GM18517 (cell line): ENCODE results near the gene FGF10.

Source experiments
- ATAC-seq: cut with Tn5 transposase; IDR thresholded peaks from one replicate; pipeline ENCODE4 v1.9.1; 2021; ENCODE audit warnings: mild to moderate bottlenecking, moderate library complexity; ENCODE audit not compliant: unreplicated experiment

Gene FGF10

DNA sequence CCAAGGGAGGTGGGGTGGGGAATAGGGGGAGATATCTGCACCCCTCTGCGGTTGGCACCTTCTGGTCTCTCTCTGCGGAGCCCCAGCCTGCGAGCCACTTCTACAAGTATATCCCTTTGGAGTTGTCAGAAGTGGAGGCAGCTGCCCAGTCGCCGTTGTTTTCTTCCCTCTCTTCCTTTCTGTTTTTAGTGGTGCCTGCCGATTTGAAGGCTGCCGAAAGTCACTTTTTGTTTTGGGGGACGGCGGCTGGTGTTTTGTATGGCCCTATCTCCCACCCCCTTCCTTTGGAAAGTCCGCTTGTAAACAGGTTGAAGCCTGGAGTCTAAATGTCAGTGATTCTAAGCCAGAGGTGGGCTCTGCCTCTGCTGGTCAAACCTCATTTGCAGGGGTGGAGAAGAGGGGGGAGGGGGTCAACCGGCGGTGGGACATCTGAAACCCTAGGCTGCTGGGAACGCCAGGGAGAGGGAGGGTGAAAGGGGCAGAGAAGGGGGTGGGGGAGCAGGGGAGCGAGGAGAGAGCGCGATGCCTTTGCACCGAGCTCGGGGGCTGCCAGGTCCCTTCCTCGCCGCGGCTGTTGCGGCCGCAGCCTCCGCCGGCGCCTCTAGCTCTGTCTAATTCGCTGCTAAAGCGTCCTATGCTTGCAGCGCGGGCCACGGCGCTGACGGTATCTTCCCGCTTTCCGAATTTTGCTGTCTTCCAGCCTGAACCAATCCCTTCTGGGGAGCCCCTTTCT lies at the start of gene FGF10:
Gene FGF10 (minus strand): TSS at position 331 of the 733 bp plus-strand sequence. CDS start 738 bp downstream, outside the sequence.
- no peak for ATAC-seq

DNA sequence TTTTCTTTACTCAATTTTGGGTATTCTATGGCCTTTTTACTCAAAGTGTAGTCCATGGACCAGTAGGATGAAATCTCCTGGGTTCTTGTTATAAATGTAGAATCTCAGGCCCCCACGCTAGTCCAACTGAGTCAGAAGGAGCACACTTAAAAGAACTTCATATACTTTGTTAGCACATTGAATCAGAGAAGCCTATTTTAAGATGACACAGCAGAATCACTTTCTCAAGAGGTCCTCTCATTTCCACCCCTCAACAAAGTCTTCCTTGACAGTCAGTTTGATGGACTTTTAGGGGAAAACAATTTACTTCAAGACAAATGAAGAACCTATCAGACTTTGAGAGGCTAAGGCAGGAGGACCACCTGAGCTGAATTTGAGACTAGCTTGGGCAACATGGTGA lies 37.7 kb upstream of the FGF10 start:
- ATAC-seq = no peak

DNA sequence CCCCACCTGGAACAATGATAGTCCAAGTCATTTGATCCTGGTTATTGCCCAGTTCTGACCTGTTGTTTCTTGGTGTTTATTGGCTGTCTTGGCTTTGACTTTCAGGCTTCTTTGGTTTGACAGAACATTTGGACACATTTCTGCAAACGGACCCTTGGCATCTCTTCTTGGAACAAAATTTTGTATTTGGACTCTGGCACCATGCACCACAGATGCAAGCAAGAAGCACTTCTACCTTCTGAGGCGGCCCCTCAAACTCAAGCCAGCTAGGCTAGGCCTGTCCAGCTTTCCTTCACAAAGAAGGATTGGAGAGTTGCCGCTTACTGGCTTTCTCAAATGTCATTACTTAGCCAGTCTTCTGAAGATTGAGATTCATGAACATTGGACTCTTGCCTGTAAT lies 23.1 kb upstream of the FGF10 start:
- no peak for ATAC-seq

DNA sequence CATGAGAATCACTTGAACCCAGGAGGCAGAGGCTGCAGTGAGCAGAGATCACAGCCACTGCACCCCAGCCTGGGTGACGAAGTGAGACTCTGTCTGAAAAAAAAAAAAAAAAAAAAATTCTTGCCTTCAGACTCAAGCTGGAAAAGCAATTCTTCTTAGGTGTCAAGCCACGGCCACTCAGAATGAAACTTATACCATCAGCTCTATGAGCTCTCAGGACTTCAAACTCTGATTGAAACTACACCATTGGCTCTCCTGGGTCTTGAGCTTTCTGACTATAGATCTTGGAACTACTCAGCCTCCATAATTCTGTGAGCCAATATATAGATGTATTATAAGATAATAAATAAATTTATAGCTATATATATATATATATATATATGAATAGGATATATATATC lies 12.9 kb upstream of the FGF10 start:
- no peak for ATAC-seq

DNA sequence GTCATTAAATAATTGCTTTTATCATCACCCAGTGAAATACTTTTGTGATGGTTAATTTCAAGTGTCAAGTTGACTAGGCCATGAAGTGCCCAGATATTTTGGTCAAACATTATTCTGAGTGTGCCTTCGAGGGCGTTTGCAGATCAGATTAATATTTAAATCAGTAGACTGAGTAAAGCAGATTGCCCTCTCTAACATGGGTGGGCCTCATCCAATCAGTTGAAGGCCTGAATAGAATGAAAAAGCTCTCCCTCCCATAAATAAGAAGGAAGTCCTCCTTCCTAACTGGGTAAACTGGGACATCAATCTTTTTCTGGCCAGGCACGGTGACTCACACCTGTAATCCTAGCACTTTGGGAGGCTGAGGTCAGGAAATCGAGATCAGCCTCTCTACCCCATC lies 12.4 kb upstream of the FGF10 start:
- ATAC-seq = no peak

DNA sequence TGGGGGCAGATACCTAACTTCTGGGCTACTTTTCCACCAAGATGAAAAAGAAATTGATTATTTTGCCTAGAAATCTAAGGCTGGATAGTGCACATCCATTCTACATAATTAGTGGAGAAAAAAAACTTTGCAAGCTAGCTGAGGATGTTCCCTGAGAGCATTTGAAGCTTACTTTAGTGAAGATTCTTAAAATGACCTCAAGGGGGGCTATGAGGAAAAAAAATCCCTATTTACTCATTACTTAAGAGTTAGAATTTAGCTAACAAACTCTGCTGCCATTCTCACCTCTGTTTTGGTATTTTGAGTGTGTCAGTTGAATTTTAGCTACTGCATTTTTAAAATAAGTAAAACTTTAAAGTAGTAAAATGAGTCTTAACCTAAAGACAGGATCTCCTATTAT lies 9.2 kb upstream of the FGF10 start:
- no peak for ATAC-seq

DNA sequence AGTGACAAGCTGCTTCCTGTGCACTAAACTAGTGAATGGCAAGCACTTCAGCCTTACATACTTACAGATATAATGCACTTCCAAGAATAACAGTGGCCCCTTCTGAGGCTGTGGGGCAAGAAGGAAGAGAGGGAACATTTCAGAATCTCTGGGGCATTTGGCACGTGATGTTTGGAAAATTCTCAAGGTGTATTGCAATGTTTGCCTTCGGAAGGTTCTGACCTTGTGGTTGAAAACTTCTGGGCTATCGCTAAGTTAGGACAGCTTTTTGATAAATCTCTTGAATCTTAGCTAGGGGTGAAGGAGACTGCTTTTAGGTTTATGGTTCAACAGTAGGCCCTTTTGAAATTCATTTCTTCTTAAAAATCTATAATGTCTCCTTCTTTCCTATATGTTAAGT lies 7.1 kb upstream of the FGF10 start:
- no peak for ATAC-seq

DNA sequence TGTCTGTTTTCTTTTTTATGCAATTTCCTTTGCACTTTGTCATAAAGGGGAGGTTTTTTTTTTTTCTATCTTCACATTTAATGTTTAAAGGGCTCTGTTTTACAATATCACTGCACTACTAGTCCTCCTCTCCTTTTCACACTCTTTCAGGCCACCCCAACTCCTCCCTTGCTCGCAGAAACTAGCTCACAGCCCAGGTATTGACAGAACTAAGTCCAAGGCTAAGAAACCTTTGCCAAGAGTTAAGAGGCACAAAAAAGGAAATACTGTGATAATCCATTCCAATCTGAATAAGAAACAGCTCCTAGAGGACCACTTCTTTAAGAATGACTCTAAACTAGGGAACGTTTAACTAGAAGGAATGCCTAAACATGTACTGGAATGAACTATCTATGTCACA lies 1.1 kb upstream of the FGF10 start:
- no peak for ATAC-seq

DNA sequence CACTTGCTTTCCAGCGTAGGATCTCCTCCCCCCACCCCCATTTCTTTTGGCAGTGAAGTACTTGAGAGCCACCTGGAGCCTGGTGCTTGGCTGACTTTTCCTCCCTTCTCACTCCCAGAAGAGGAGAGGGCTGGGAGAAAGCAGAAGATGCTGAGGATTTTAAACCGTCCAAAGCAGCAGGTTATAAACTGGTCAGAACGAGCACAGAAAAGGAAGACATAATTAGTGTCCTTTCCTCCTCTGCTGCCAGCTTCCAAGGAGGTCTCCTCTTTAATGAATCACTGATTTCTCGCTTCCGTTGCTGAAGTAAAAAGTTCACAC lies 563 bp upstream of the FGF10 start:
- ATAC-seq = no peak

DNA sequence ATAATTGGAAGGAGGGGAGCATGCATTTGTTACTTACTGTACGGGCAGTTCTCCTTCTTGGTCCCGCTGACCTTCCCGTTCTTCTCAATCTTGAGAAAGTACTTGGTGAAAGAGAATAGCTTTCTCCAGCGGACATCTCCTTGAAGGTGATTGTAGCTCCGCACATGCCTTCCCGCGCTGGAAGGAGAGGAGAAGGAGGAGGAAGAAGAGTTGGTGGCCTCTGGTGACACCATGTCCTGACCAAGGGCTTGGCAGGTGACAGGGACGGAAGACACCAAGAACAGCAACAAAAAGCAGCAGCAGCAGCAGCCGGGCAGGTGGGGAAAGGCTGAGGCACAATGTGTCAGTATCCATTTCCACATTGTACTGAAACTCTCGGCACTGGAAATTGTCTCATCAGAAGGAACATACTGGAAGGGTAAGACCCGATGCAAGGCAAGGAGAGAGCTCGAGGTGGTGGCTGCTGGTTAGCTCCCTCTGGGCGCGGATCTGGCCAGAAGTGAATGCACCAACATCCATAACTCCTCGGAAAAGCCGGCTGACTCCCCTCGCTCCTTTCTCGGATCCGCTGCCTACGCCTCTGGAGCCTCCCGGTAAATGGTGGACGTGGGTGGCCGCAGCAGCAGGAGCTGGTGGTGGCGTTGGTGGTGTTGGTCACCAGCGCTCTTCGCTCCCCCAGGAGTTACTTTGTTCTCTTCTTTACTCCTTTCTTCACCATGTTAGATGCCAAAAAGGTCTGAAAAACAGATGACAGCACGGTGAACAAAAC lies 715 bp downstream of the FGF10 start:
- no peak for ATAC-seq

DNA sequence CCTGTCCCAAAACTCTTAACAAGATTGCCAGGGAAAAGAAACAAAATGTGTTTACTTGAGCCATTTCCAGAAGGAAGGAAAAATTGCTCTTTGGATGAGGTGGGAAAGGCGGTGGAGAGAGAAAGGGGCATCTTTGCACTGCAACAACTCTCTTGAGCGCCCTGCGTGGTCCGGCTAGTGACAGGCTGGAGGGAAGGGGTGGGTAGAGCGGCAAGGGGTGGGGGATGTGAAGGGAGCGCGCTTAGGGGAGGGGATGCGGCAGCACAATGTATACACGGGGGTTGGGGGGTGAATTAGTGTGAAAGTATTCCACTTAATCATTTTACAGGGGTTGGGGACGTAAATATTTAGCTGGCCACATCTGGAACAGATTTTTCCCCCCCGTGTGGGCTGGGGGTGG lies 1.3 kb downstream of the FGF10 start:
- ATAC-seq = no peak

DNA sequence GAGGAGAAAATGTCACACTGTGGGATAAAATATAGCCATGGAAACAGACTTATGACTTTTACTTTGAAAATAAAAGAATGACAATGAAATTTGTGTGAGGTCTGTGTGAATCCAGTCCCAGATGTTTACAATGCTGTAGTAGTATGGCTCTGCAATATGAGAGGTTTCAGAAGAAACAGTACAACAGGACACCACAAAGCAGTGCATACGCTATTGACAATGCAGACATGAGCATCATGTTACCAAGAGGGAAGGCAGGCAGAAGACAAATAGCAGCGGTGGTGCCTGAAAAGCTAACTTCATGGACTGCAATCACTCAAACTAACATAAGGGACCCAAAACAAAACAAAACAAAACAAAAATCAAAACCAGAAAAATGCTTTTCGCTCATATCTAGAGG lies 1.8 kb downstream of the FGF10 start:
- no peak for ATAC-seq

DNA sequence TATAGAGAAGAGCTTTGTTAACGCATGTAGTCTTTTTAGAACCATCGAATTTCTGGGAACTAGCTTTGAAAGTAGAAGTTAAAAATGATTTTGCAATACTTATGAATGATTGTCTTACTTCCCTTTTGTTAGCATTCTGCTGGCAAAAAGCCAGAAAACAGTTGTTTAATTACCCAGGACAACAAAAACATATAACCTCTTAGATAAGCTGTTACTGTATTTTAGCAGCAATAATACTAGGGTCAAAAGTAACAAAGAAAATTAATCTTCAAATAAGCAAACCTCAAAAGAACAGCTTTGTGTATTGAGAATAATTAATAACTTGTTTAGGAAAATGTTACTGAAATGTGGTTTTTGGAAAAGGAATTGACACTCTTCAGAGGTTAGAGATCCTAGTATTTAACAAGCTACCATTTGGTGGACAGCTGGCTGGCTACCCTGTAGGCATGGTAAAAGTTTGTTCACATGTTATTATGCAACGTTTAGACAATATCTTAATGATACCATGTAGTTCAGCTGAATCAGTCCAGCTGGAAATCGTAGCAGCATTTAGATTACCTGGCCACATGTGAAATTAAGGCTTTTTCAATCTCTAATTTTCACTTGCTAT lies 3.8 kb downstream of the FGF10 start:
- ATAC-seq = no peak

DNA sequence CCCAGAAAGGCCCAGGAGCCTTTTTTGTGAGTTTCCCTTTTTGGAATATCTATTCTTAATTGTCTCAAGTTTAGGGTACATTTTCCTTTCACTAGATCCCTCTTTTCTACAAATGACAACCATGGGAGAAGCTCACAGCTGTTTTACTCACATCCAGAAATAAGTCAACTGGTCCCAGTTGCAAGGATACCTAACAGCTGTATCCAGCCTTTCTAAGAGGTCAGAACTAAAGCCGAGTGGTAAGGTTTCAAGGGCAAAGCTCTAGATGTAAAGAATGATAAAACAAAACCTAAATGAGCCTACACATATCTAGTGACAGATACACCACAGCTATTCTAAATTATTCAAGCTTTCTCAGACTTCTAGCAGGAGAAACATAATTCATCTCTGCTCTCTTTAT lies 4.4 kb downstream of the FGF10 start:
- ATAC-seq = no peak

DNA sequence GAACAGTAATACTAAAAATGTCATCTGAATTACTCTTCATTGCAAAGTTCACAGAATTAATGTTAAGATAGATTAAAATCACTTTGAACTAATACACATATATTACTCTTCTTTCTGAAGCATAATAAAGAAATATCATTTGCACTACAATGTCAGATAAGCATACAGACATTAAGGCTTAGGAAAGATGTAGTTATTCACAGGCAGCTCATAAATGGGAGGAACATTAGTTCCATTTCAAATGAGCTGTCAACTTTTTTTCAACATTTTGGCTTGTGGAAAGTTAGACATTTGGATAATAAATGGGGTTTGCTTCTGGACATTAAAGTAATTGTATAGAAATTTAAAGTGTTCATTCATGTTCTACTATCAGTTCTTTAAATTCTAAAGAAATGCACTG lies 6.3 kb downstream of the FGF10 start:
- no peak for ATAC-seq

DNA sequence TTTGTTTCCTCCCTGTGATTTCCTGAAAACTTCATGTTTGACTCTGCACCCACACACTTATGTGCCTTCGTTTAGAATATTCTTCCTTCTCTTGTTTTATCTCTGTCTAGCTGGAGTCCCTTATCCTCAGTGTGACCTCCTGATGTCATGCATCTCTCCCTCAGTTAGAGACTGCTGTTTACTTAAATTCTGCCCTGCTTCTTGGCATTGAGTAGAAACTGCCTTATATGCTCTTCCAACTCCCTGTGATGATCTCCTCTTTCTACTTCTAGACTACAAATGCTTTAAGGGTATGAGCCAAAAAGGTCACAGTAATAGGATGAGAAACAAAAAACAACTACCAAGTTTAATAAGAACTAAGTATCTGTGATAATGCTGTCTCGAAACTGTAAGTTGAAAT lies 12.2 kb downstream of the FGF10 start:
- ATAC-seq = no peak

DNA sequence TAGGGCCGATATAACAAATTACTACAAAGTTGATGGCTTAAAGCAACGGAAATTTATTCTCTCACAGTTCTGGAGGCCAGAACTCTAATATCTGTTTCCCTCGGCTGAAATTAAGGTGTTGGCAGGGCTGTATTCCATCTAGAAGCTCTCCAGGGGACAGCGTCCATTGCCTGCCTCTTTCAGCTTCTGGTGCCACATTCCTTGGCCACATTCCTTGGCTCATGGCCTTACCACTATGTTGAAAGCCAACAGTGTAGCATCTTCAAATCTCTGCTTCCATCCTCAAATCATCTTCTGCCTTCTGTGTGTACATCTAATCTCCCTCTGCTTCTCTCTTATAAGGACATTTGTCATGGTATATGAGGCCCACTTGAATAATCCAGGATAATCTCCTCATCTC lies 17.2 kb downstream of the FGF10 start:
- no peak for ATAC-seq

DNA sequence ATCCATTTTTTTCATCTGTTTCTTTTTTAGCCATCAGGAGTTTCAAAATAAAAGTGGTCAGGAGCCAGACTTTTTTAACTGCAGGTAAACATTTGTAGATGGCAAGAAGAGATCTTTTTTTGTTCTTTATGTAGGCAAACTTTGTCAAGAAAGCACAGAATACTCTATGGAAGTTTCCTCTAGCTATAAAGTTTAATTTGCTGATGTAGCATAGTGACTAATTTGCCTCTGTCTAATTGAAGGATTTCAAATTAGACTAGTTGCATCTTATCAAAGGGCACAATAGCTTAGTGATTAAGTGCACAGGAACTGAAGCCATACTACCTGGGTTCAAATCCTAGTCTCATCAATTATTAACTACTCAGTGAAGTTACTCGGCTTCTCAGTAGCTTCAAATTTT lies 22.0 kb downstream of the FGF10 start:
- ATAC-seq = no peak

DNA sequence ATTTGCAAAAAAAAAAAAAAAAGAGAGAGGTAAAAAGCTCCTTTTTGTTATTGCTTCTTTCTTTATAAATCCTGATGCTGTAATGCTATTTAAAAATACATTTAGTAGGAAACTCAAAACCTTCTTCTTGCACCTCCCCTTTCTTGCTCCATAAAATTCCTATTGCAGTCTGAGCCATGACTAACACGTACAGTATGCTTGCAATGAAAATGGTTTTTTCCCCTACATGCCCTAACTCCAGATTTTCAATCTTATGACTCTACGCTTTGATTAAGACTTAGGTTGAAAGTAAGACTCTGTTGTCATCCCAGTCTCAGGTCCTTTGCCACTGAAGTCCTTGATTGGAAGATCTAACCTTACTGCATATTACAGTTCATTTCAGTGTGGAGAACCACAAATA lies 23.9 kb downstream of the FGF10 start:
- no peak for ATAC-seq

DNA sequence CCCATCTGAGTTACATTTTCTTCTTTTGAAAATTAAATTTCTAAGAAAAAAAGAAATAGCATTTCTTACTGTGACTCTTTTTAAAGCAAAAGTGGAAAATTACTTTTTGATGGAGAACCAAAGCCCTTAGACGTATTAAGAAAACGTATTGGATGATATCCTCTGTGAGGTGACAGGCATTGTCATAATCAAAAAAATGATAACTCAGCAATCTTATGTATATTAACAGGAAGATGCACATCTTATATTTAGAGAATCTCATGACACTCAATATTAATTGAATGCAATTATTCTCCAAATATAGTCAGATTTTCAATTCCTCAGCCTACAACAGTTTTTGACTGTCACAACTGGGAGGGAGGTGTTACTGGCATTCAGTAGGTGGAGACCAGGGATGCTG lies 25.1 kb downstream of the FGF10 start:
- ATAC-seq = no peak

DNA sequence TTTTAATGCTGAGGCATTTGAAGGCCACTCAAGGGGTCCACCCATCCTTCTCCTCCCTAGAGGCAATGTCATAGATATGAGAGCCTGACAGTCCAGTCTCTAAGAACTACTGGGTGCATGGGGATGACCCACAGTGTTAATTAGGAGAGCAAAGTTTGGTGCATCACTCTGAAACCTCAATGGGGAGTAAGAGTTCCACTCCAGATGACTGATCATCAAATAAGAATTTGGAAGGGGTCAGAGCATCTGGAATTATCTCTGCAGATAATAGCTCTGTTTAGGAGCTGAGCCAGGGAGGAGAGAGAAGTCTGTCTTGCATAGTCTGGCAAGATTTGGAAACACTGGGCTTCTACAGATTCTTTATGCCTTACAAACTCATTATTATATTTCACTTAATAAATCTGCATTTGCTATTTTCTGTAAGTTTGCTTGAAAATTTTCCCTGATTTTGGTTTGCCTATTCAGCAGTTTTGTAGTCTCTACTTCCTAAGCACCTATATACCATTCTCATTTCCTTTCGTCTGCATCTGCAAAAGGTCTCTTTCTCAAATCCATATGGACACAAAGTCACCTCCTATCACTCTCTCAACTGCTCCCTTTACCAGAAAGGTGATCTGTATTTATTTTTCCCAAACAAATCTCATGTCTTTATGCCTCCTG lies 27.7 kb downstream of the FGF10 start:
- no peak for ATAC-seq

DNA sequence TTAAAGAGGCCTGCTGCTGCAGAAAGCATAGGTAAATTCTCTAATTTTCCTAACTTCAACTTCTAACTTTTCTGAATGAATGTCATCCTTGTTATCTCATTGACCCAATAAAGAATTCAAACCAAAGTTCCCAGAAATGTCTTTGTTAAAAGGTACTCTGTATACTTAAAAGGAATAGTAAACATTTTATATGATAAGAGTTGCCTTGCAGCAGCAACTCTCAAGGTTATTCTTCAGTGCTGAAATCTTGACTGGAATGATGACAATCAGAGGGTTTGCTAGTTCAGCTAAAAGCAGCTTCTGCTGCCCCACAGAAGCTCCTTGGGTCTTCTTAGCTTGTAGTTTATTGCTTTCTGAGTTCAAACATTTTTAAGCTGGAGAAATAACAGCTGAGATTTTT lies 28.3 kb downstream of the FGF10 start:
- ATAC-seq = no peak
